Ishikawa (cell line): ENCODE measurements around the gene KLHDC4.

Experiments used
- CEBPB ChIP-seq: IDR thresholded peaks from 2 replicates; pipeline ENCODE4 v1.6.1; 2012
- CREB1 ChIP-seq: IDR thresholded peaks from 2 replicates; pipeline ENCODE4 v1.6.1; 2012; ENCODE audit warnings: low read depth
- EGR1 ChIP-seq: IDR thresholded peaks from 2 replicates; pipeline ENCODE4 v1.6.1; 2012
- EP300 ChIP-seq: IDR thresholded peaks from 2 replicates; pipeline ENCODE4 v1.6.1; 2012; ENCODE audit warnings: borderline replicate concordance
- FOXM1 ChIP-seq: IDR thresholded peaks from 2 replicates; pipeline ENCODE4 v1.6.1; 2012; ENCODE audit warnings: low read depth, borderline replicate concordance
- NFIC ChIP-seq: IDR thresholded peaks from 2 replicates; pipeline ENCODE4 v1.6.1; 2012
- RAD21 ChIP-seq: IDR thresholded peaks from 2 replicates; pipeline ENCODE4 v1.6.1; 2012; ENCODE audit warnings: low read depth
- TAF1 ChIP-seq: IDR thresholded peaks from 2 replicates; pipeline ENCODE4 v1.6.1; 2012; ENCODE audit warnings: low read depth, mild to moderate bottlenecking
- TCF12 ChIP-seq: IDR thresholded peaks from 2 replicates; pipeline ENCODE4 v1.6.1; 2012; ENCODE audit warnings: low read depth
- TEAD4 ChIP-seq: IDR thresholded peaks from 2 replicates; pipeline ENCODE4 v1.6.1; 2012
- YY1 ChIP-seq: IDR thresholded peaks from 2 replicates; pipeline ENCODE4 v1.6.1; 2012; ENCODE audit warnings: low read depth
- ZBTB7A ChIP-seq: IDR thresholded peaks from 2 replicates; pipeline ENCODE4 v1.6.1; 2012; ENCODE audit warnings: low read depth
- TF ChIP-seq, protein P1 (sequence below): IDR thresholded peaks from 2 replicates; pipeline ENCODE4 v1.6.1; 2012
- TF ChIP-seq, protein P2 (sequence below): IDR thresholded peaks from 2 replicates; pipeline ENCODE4 v1.6.1; 2012
- TF ChIP-seq, protein P3 (sequence below): IDR thresholded peaks from 2 replicates; pipeline ENCODE4 v1.6.1; 2012; ENCODE audit warnings: low read depth, mild to moderate bottlenecking

Gene KLHDC4

GRCh38 chr16:87801679-87802259 lies 36.0 kb upstream of the KLHDC4 start:
- TF ChIP-seq, protein P1, sequence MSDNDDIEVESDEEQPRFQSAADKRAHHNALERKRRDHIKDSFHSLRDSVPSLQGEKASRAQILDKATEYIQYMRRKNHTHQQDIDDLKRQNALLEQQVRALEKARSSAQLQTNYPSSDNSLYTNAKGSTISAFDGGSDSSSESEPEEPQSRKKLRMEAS = no peak
- no peak for TF ChIP-seq FOXM1
- TF ChIP-seq CEBPB = no peak
- TF ChIP-seq ZBTB7A = no peak
- TF ChIP-seq NFIC = no peak
- TF ChIP-seq, protein P2, sequence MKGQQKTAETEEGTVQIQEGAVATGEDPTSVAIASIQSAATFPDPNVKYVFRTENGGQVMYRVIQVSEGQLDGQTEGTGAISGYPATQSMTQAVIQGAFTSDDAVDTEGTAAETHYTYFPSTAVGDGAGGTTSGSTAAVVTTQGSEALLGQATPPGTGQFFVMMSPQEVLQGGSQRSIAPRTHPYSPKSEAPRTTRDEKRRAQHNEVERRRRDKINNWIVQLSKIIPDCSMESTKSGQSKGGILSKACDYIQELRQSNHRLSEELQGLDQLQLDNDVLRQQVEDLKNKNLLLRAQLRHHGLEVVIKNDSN = no peak

DNA sequence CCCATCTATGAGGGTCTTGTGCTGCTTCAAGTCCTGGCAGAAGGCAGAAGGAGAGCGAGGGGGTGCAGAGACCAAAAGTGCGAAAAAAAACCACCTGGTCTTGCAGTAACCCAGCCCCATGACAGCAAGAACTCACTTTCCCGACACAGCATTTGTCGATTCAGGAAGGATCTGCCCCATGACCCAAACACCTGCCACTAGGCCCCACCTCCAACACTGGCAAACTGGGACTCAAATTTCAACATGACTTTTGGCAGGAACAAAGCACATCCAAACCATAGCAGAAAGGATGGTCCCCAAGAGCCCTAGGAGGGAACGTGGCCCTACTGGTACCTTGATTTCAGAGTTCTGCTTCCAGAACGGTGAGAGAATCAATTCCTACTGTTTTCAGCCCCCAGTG lies 34.7 kb upstream of the KLHDC4 start:
- TF ChIP-seq, protein P2 = no peak
- no peak for TF ChIP-seq NFIC
- no peak for TF ChIP-seq FOXM1
- TF ChIP-seq EGR1 = no peak

GRCh38 chr16:87795336-87795735 lies 29.6 kb upstream of the KLHDC4 start:
- TF ChIP-seq EP300 (no peak), CREB1 (no peak), TAF1 (no peak), RAD21 (no peak), NFIC (no peak), EGR1 (no peak), TEAD4 (no peak), CEBPB (no peak), FOXM1 (no peak), YY1 (no peak), TCF12 (no peak)
- TF ChIP-seq, protein P2 = no peak
- TF ChIP-seq, protein P3, sequence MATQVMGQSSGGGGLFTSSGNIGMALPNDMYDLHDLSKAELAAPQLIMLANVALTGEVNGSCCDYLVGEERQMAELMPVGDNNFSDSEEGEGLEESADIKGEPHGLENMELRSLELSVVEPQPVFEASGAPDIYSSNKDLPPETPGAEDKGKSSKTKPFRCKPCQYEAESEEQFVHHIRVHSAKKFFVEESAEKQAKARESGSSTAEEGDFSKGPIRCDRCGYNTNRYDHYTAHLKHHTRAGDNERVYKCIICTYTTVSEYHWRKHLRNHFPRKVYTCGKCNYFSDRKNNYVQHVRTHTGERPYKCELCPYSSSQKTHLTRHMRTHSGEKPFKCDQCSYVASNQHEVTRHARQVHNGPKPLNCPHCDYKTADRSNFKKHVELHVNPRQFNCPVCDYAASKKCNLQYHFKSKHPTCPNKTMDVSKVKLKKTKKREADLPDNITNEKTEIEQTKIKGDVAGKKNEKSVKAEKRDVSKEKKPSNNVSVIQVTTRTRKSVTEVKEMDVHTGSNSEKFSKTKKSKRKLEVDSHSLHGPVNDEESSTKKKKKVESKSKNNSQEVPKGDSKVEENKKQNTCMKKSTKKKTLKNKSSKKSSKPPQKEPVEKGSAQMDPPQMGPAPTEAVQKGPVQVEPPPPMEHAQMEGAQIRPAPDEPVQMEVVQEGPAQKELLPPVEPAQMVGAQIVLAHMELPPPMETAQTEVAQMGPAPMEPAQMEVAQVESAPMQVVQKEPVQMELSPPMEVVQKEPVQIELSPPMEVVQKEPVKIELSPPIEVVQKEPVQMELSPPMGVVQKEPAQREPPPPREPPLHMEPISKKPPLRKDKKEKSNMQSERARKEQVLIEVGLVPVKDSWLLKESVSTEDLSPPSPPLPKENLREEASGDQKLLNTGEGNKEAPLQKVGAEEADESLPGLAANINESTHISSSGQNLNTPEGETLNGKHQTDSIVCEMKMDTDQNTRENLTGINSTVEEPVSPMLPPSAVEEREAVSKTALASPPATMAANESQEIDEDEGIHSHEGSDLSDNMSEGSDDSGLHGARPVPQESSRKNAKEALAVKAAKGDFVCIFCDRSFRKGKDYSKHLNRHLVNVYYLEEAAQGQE = no peak

GRCh38 chr16:87794485-87795078 lies 28.8 kb upstream of the KLHDC4 start:
- TF ChIP-seq, protein P3 = no peak
- TF ChIP-seq EGR1 (no peak), ZBTB7A (no peak), RAD21 (no peak), FOXM1 (no peak), NFIC (no peak), CREB1 (no peak), TCF12 (no peak), TEAD4 (no peak), TAF1 (no peak)
- TF ChIP-seq, protein P2 = no peak
- TF ChIP-seq, protein P1 = no peak

DNA sequence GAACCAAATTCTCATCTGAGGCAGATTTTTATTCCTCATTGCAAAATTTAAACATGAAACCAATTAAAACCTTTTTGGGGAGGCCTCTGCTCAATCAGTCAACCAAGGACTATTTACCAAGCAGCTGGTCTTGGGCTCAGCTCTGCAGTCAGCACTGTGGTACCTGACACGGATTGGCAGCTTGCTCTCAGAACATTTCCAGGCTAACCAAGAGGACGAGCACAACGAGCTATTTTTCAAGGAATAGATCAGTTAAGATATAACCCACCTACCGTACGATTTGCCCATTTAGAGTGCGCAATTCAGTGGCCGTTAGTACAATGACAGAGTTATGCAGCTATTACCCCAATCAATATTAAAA lies 26.4 kb upstream of the KLHDC4 start:
- no peak for TF ChIP-seq YY1
